ENCODE results near the gene PRCD. TPM values are rescaled to one million over a fixed set of nuclear protein-coding genes. Genes with fewer than 3 reads are reported as not detected.

Gene PRCD
- total and polyA plus RNA-seq, 2 donors (not counting 1 experiment from before 2014, with no cell fraction given): 18.0 to 30.6 TPM

- Histone ChIP-seq H3K4me1 (ENCODE audit: control insufficient read depth in 2 of 2, insufficient read depth in 2 of 2, low read length in 2 of 2) (peaks cover 17 to 27% of the 10 kb centered on the region in 2 donors), H3K36me3 (replicated peaks in 1 of 2; ENCODE audit: control extremely low read depth in 1 of 2, control insufficient read depth in 1 of 2, extremely low read depth in 1 of 2, insufficient read depth in 2 of 2, low read length in 1 of 2) (no peaks in the 10 kb centered on the region), H3K79me2 (ENCODE audit: control insufficient read depth, insufficient read depth, low read length) (peaks cover 41% of the 10 kb centered on the region), H3K4me3 (ENCODE audit: control extremely low read depth in 1 of 5, extremely low read depth in 1 of 5, insufficient read depth in 1 of 5, low read depth in 2 of 5, low read length in 4 of 5) (peak overlapping the region in 1 of 5 experiments; percentile 29), H2AFZ (ENCODE audit: insufficient read depth, low read depth, low read length, poor library complexity, severe bottlenecking) (no peak overlapping the region), H4K20me1 (ENCODE audit: control insufficient read depth, insufficient read depth, low read length, poor library complexity, severe bottlenecking) (peaks cover 10% of the 10 kb centered on the region), H3K27ac (ENCODE audit: low read length in 2 of 2) (no peak overlapping the region), H3K9ac (ENCODE audit: low read length) (no peak overlapping the region), H3K9me3 (ENCODE audit: control extremely low read depth in 1 of 3, control insufficient read depth in 2 of 3, insufficient read depth in 1 of 3, low read length in 2 of 3) (peaks cover 0 to 6% (median 0%) of the 10 kb centered on the region in 3 donors), H3K27me3 (replicated peaks in 1 of 4; ENCODE audit: control extremely low read depth in 1 of 4, control insufficient read depth in 3 of 4, insufficient read depth in 4 of 4, low read length in 3 of 4) (peaks cover 0 to 39% (median 17%) of the 10 kb centered on the region in 4 experiments), H3K4me2 (replicated peaks; ENCODE audit: low read depth, low read length, poor library complexity, severe bottlenecking) (peak overlapping the region; percentile 85)
- Mint-ChIP-seq H3K27ac (no peak overlapping the region), H3K9me3 (ENCODE audit: insufficient read depth) (no peaks in the 10 kb centered on the region), H3K4me3 (peak overlapping the region; percentile 59), H3K27me3 (peaks cover 20% of the 10 kb centered on the region), H3K4me1 (peaks cover 31% of the 10 kb centered on the region)
- POLR2A ChIA-PET: interaction anchor here (1.1 kb wide), 1 partner anchor 8 kb away, joined by 5 read pairs; no protein-coding TSS in a partner anchor
- CTCF ChIA-PET: interaction anchor here (1.2 to 2.5 kb wide), 3 partner anchors 9 to 13 kb away, joined by 5 to 16 read pairs (median 6); no protein-coding TSS in a partner anchor
- ATAC-seq (ENCODE audit: low read depth) (no peak), DNase-seq (no peak)
- TF ChIP-seq EZH2 (IDR thresholded peaks at IDR 0.05; ENCODE audit: borderline replicate concordance, insufficient read depth, low read depth, low read length, poor library complexity, severe bottlenecking): no peak
- no peak for TF ChIP-seq CTCF (IDR thresholded peaks at IDR 0.05)
- 67% methylated on average over 22 of the region's 25 CpGs for WGBS (ENCODE audit: insufficient coverage)
- intact Hi-C loops (cut with micrococcal nuclease): no loop called here
Observed at GRCh38 chr17:76536511-76537287, 3.1 kb upstream of the PRCD start.

GRCh38 chr17:76537288-76537577, 2.6 kb upstream of the PRCD start:
- Histone ChIP-seq H4K20me1 (ENCODE audit: control insufficient read depth, insufficient read depth, low read length, poor library complexity, severe bottlenecking) (peaks cover 10% of the 10 kb centered on the region), H3K9me3 (ENCODE audit: control extremely low read depth in 1 of 3, control insufficient read depth in 2 of 3, insufficient read depth in 1 of 3, low read length in 2 of 3) (peaks cover 0 to 6% (median 0%) of the 10 kb centered on the region in 3 donors), H3K27ac (ENCODE audit: low read length in 2 of 2) (no peak overlapping the region), H3K79me2 (ENCODE audit: control insufficient read depth, insufficient read depth, low read length) (peaks cover 36% of the 10 kb centered on the region), H3K4me2 (replicated peaks; ENCODE audit: low read depth, low read length, poor library complexity, severe bottlenecking) (peak overlapping the region; percentile 85), H3K36me3 (replicated peaks in 1 of 2; ENCODE audit: control extremely low read depth in 1 of 2, control insufficient read depth in 1 of 2, extremely low read depth in 1 of 2, insufficient read depth in 2 of 2, low read length in 1 of 2) (no peaks in the 10 kb centered on the region), H3K27me3 (replicated peaks in 1 of 4; ENCODE audit: control extremely low read depth in 1 of 4, control insufficient read depth in 3 of 4, insufficient read depth in 4 of 4, low read length in 3 of 4) (peaks cover 0 to 39% (median 17%) of the 10 kb centered on the region in 4 experiments), H3K9ac (ENCODE audit: low read length) (no peak overlapping the region), H3K4me3 (ENCODE audit: control extremely low read depth in 1 of 5, extremely low read depth in 1 of 5, insufficient read depth in 1 of 5, low read depth in 2 of 5, low read length in 4 of 5) (peak overlapping the region in 3 of 5 experiments; percentile 15 to 29 (median 23)), H3K4me1 (ENCODE audit: control insufficient read depth in 2 of 2, insufficient read depth in 2 of 2, low read length in 2 of 2) (peaks cover 15 to 27% of the 10 kb centered on the region in 2 donors), H2AFZ (ENCODE audit: insufficient read depth, low read depth, low read length, poor library complexity, severe bottlenecking) (no peak overlapping the region)
- 11% methylated on average over 26 of the region's 26 CpGs for WGBS (ENCODE audit: insufficient coverage)
- intact Hi-C loops (cut with micrococcal nuclease): no loop called here
- DNase-seq: peak; percentile 26
- H3K27me3 Mint-ChIP-seq: peaks cover 25% of the 10 kb centered on the region
- ChIA-PET CTCF (interaction anchor here (2.2 to 2.5 kb wide), 2 partner anchors 9 to 14 kb away, joined by 6 to 16 read pairs; no protein-coding TSS in a partner anchor), POLR2A (no interaction called here)
- peak overlapping the region; percentile 69 for H3K4me3 Mint-ChIP-seq
- H3K4me1 Mint-ChIP-seq: peaks cover 26% of the 10 kb centered on the region
- H3K9me3 Mint-ChIP-seq (ENCODE audit: insufficient read depth): no peaks in the 10 kb centered on the region
- TF ChIP-seq CTCF (IDR thresholded peaks at IDR 0.05): no peak
- TF ChIP-seq EZH2 (IDR thresholded peaks at IDR 0.05; ENCODE audit: borderline replicate concordance, insufficient read depth, low read depth, low read length, poor library complexity, severe bottlenecking): no peak
- peak; percentile 8 for ATAC-seq (ENCODE audit: low read depth)
- H3K27ac Mint-ChIP-seq: no peak overlapping the region
